Right hindlimb (tissue), 1 donor: ENCODE data around the gene ING5.

Source experiments
- DNase-seq: peaks from one replicate; pipeline ENCODE4 v3.0.0-alpha.2; 2018

ING5 gene

GRCh38 chr2:241777686-241778627 is 76.1 kb downstream of the ING5 start:
- DNase-seq = no peak
